ENCODE measurements around the gene CASKIN2. TPM values are rescaled to one million over a fixed set of nuclear protein-coding genes. Genes with fewer than 3 reads are reported as not detected.

Gene CASKIN2
- total RNA-seq, 1 experiment from 2014 or later: 37.0 TPM

DNA sequence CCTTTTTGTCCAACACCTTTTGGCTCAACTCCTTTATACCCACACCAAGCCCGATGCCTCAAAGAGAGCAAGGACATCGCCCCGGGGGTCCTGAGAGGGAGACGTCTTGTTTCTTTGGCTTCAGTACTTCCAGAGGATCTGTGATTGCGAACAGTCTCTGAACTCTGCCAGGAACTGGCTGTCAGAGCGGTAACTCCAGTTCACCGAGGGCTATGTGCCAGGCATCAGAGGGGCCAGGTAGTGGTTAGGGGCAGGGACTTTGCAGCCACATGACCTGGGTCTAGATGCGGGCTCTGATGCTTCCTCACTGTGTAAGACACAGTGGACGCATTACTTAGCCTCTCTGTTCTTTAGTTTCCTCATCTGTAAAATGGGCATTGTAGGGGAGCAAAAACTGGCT, 31.8 kb upstream of the CASKIN2 start:
- Mint-ChIP-seq H3K27me3 (ENCODE audit: low read depth) (no peaks in the 10 kb centered on the region), H3K4me1 (peaks cover 29 to 43% of the 10 kb centered on the region in 2 experiments), H3K36me3 (ENCODE audit: insufficient read depth in 1 of 3, low read depth in 3 of 3) (peaks cover 0 to 16% (median 4%) of the 10 kb centered on the region in 3 experiments; a peak in 3 of 7 replicates), H3K9me3 (no peaks in the 10 kb centered on the region), H3K27ac (no peak overlapping the region), H3K4me3 (no peak overlapping the region)
- Histone ChIP-seq H3K18ac (ENCODE audit: insufficient read length, low read depth, low read length) (no peak overlapping the region), H3K56ac (ENCODE audit: insufficient read length, low read depth, low read length) (no peak overlapping the region), H3K23me2 (ENCODE audit: insufficient read length, low read depth, low read length, poor library complexity, severe bottlenecking) (peaks cover 5% of the 10 kb centered on the region), H3K14ac (ENCODE audit: insufficient read depth, low read length) (no peak overlapping the region), H3K79me1 (ENCODE audit: insufficient read depth, low read depth, low read length, poor library complexity, severe bottlenecking) (no peaks in the 10 kb centered on the region), H3K9me3 (ENCODE audit: control insufficient read depth, low read depth, low read length) (no peaks in the 10 kb centered on the region), H3K4me2 (ENCODE audit: insufficient read depth, insufficient read length, low read length) (no peak overlapping the region), H2AFZ (ENCODE audit: low read length) (no peak overlapping the region), H2BK15ac (ENCODE audit: low read depth, low read length) (no peak overlapping the region), H3K9ac (ENCODE audit: extremely low read depth, insufficient read length, low read length) (no peak overlapping the region), H3K79me2 (ENCODE audit: insufficient read depth, low read length) (no peaks in the 10 kb centered on the region), H4K20me1 (ENCODE audit: control insufficient read depth, insufficient read depth, insufficient read length) (no peaks in the 10 kb centered on the region), H4K8ac (replicated peaks; ENCODE audit: insufficient read length, low read depth, low read length) (no peak overlapping the region), H2BK20ac (ENCODE audit: low read depth, low read length, poor library complexity, severe bottlenecking) (no peak overlapping the region), H4K91ac (ENCODE audit: insufficient read length, low read depth, low read length) (no peak overlapping the region), H3K27ac (ENCODE audit: insufficient read length, low read depth, low read length) (no peak overlapping the region), H3K4ac (ENCODE audit: low read depth, low read length) (no peak overlapping the region), H3K4me1 (ENCODE audit: insufficient read depth, low read length) (peaks cover 4% of the 10 kb centered on the region; the same call in 1 of the 2 replicates), H2AK5ac (ENCODE audit: insufficient read length, low read length) (no peak overlapping the region), H2BK5ac (ENCODE audit: insufficient read length, low read length) (no peak overlapping the region), H2BK120ac (ENCODE audit: low read depth, low read length, poor library complexity, severe bottlenecking) (no peak overlapping the region), H4K5ac (ENCODE audit: insufficient read length, low read depth, low read length) (no peak overlapping the region), H2BK12ac (ENCODE audit: insufficient read length, low read depth, low read length) (no peak overlapping the region), H3K27me3 (ENCODE audit: insufficient read depth, low read length) (no peaks in the 10 kb centered on the region), H3K23ac (ENCODE audit: insufficient read length, low read depth, low read length) (no peak overlapping the region), H3T11ph (ENCODE audit: low read length) (no peak overlapping the region)
- DNase-seq: no peak
- TF ChIP-seq, protein P1, sequence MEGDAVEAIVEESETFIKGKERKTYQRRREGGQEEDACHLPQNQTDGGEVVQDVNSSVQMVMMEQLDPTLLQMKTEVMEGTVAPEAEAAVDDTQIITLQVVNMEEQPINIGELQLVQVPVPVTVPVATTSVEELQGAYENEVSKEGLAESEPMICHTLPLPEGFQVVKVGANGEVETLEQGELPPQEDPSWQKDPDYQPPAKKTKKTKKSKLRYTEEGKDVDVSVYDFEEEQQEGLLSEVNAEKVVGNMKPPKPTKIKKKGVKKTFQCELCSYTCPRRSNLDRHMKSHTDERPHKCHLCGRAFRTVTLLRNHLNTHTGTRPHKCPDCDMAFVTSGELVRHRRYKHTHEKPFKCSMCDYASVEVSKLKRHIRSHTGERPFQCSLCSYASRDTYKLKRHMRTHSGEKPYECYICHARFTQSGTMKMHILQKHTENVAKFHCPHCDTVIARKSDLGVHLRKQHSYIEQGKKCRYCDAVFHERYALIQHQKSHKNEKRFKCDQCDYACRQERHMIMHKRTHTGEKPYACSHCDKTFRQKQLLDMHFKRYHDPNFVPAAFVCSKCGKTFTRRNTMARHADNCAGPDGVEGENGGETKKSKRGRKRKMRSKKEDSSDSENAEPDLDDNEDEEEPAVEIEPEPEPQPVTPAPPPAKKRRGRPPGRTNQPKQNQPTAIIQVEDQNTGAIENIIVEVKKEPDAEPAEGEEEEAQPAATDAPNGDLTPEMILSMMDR (conservative IDR thresholded peaks at IDR 0.05): no peak
- no CpG with 5 or more reads among the region's 9 CpGs for WGBS (ENCODE audit: extremely low coverage, insufficient read length, low lambda C conversion rate)
